ENCODE data around the gene CMTM7. TPM values are rescaled to one million over a fixed set of nuclear protein-coding genes. Genes with fewer than 3 reads are reported as not detected.

Gene CMTM7
- total and polyA plus RNA-seq, 7 experiments from 2014 or later, result 38.6 to 157 (median 53.0) TPM

DNA sequence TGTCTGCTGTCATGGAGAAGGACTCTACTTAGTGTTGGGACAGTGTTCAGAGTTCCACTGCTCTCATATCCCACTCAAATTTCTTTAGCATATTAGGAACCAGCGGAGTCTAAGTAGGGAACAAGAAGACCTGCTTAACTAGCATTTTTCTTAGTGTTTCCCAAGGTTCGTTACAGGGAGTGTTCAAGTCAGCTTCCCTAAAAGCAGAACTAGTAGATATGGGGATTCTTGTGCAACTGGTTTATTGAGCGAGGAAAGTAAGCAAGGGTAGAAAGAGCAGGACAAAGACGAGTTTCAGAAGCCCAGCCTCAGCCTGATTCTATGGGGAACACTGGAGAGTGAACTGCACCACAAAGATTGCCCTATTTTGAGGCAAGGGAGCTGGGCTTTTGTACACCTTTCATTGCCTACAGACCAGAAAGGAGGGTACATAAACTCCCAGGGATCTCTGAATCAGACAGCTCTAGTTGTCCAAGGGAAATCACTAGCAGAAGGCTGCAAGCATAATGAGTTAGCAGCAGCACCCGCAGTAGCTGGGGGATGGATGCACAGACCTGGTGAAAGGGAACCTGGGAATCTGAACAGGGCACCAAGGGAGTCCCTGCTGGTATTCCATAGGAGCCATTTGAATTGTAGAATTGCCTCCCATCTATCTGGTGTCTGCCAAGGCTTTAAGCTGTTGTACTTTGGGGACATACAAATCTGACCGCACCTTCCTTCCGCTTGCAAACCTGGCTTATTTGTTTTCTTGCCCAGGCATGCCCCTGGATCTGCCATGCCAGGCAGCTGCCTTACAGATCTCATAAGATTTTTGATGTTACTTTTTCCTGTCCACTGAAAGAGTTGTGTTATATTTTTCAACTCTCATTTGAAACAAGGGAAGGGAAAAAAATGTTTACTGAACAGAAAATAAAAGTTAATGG, 15.1 kb downstream of the CMTM7 start:
- peaks cover 0 to 47% (median 26%) of the 10 kb centered on the region in 5 donors for H3K36me3 Mint-ChIP-seq
- H3K4me1 Mint-ChIP-seq, result peaks cover 45 to 95% (median 88%) of the 10 kb centered on the region in 7 donors
- H3K27ac Mint-ChIP-seq, result peak overlapping the region in 8 of 9 donors; percentile 16 to 100 (median 74)
- H3K4me3 Mint-ChIP-seq, result peak overlapping the region in 7 of 10 donors; percentile 10 to 64 (median 26)
- ChIA-PET POLR2A (interaction anchor here (0.6 to 8.6 kb wide), 7 partner anchors 8 to 54 kb away, joined by 3 to 88 read pairs (median 3); no protein-coding TSS in a partner anchor), CTCF (interaction anchor here (0.6 to 1.7 kb wide), 3 partner anchors 32 to 79 kb away, joined by 3 to 11 read pairs (median 3); no protein-coding TSS in a partner anchor)
- no peaks in the 10 kb centered on the region for H3K9me3 ChIP-seq (ENCODE audit: control insufficient read depth in 2 of 3, low read length in 3 of 3)
- H3K27me3 ChIP-seq (ENCODE audit: control insufficient read depth in 2 of 2, insufficient read depth in 2 of 2, low read length in 2 of 2), result no peaks in the 10 kb centered on the region
- H3K4me1 ChIP-seq (ENCODE audit: control insufficient read depth in 2 of 2, insufficient read depth in 2 of 2, low read length in 2 of 2), result peaks cover 15 to 43% of the 10 kb centered on the region in 2 donors
- intact Hi-C loops (cut with micrococcal nuclease), result no loop called here
- H3K36me3 ChIP-seq (ENCODE audit: control insufficient read depth in 2 of 3, insufficient read depth in 3 of 3, low read length in 3 of 3), result no peaks in the 10 kb centered on the region
- no peaks in the 10 kb centered on the region for H3K27me3 Mint-ChIP-seq
- no peak overlapping the region for H3K27ac ChIP-seq (ENCODE audit: low read depth, low read length)
- peaks cover 0 to 2% (median 0%) of the 10 kb centered on the region in 11 donors for H3K9me3 Mint-ChIP-seq
- ATAC-seq, result peak; percentile 44
- peak in 1 of 9 donors; percentile 10 for DNase-seq
- no peak overlapping the region for H3K4me3 ChIP-seq (ENCODE audit: low read length)

DNA sequence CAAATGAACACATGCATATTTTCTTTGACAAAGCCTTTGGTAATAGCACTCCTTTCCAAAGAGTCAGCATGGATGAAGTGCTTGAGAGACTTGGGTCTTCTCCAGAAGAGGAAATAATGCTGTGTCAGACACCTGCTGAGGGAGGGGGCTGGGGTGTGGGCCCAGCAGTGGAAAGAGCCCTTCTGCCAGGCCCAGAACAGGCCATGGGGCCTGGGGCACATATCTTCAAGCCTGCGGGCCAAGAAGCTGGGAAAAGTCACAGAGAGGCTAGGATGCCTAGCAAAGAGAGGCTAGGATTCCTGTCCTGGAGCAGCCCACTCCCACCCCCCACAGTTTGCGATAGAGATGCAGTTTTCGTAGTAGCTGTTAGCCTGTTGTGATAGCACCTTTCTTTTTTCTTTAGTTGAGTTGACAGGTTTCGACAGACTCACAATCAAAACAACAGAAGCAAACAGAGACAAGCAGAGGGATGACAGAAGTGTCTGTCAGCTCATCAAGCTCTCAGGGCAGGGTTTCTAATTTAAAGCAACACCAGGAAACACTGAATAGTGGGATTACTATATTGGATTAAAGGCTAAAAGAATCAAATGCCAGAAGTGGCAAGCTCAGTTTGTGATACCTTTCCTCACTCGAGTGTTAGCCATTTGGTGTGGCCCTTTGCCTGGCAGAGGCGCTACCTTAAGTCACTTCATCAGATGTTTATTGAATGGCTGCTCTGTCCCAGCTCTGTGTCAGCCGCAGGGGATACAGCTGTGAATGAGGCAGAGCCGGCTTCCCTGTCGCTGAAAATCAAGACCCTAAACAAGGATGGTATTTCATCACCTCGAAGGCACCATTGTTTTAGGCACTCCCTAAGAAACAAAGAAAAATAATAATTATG, 19.0 kb downstream of the CMTM7 start:
- Mint-ChIP-seq H3K4me1 (peaks cover 45 to 95% (median 88%) of the 10 kb centered on the region in 7 donors), H3K36me3 (peaks cover 0 to 32% (median 24%) of the 10 kb centered on the region in 5 donors), H3K27ac (peak overlapping the region; percentile 33 to 98 (median 75)), H3K9me3 (peaks cover 0 to 4% (median 0%) of the 10 kb centered on the region in 11 donors), H3K27me3 (no peaks in the 10 kb centered on the region), H3K4me3 (peak overlapping the region in 1 of 10 donors; percentile 59)
- no peak overlapping the region for H3K4me3 ChIP-seq (ENCODE audit: low read length)
- DNase-seq (peak in 1 of 9 donors; percentile 4), ATAC-seq (no peak)
- intact Hi-C loops (cut with micrococcal nuclease), result loop anchor here in 1 of 2 donors (5.0 kb wide), 1 partner anchor 33 kb away; no protein-coding TSS in a partner anchor
- CTCF ChIA-PET, result interaction anchor here (1.2 to 2.2 kb wide), 5 partner anchors 10 to 59 kb away, joined by 3 to 14 read pairs (median 4); no protein-coding TSS in a partner anchor
- H3K27me3 ChIP-seq (ENCODE audit: control insufficient read depth in 2 of 2, insufficient read depth in 2 of 2, low read length in 2 of 2), result no peaks in the 10 kb centered on the region
- H3K36me3 ChIP-seq (ENCODE audit: control insufficient read depth in 2 of 3, insufficient read depth in 3 of 3, low read length in 3 of 3), result no peaks in the 10 kb centered on the region
- peak overlapping the region; percentile 44 for H3K27ac ChIP-seq (ENCODE audit: low read depth, low read length)
- POLR2A ChIA-PET, result interaction anchor here (1.3 to 22.8 kb wide), 4 partner anchors 10 to 47 kb away, joined by 4 to 304 read pairs (median 66); no protein-coding TSS in a partner anchor
- no peaks in the 10 kb centered on the region for H3K9me3 ChIP-seq (ENCODE audit: control insufficient read depth in 2 of 3, low read length in 3 of 3)
- peaks cover 17 to 43% of the 10 kb centered on the region in 2 donors for H3K4me1 ChIP-seq (ENCODE audit: control insufficient read depth in 2 of 2, insufficient read depth in 2 of 2, low read length in 2 of 2)

DNA sequence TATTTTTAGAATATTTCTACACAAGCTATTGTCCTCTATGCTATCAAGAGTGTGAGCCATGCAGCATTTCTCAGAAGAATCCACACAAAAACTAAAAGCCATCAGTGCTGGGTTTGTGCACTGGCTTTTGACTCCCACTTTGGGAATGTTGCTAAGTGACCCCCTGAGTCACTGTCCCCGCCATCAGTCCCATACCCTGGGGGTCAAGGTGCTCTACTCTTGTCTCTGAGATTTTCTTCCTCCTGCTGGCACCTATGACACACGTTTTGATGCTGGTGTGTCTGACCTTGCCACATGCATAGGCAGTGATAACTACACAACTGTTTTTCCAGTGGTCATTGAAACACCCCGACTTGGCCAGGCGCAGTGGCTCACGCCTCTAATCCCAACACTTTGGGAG, 19.8 kb downstream of the CMTM7 start:
- no peak for ATAC-seq
- no peaks in the 10 kb centered on the region for H3K27me3 ChIP-seq (ENCODE audit: control insufficient read depth in 2 of 2, insufficient read depth in 2 of 2, low read length in 2 of 2)
- Mint-ChIP-seq H3K36me3 (peaks cover 0 to 29% (median 19%) of the 10 kb centered on the region in 5 donors), H3K9me3 (peaks cover 0 to 4% (median 0%) of the 10 kb centered on the region in 11 donors), H3K4me3 (no peak overlapping the region), H3K27me3 (no peaks in the 10 kb centered on the region), H3K27ac (peak overlapping the region in 8 of 9 donors; percentile 21 to 98 (median 54)), H3K4me1 (peaks cover 49 to 95% (median 87%) of the 10 kb centered on the region in 7 donors)
- H3K27ac ChIP-seq (ENCODE audit: low read depth, low read length), result no peak overlapping the region
- ChIA-PET POLR2A (interaction anchor here (8.8 to 22.8 kb wide), 2 partner anchors 13 to 47 kb away, joined by 128 to 304 read pairs; no protein-coding TSS in a partner anchor), CTCF (interaction anchor here (1.2 to 2.2 kb wide), 5 partner anchors 9 to 58 kb away, joined by 3 to 14 read pairs (median 5); no protein-coding TSS in a partner anchor)
- no peaks in the 10 kb centered on the region for H3K9me3 ChIP-seq (ENCODE audit: control insufficient read depth in 2 of 3, low read length in 3 of 3)
- intact Hi-C loops (cut with micrococcal nuclease), result loop anchor here in 1 of 2 donors (5.0 kb wide), 1 partner anchor 34 kb away; no protein-coding TSS in a partner anchor
- no peaks in the 10 kb centered on the region for H3K36me3 ChIP-seq (ENCODE audit: control insufficient read depth in 2 of 3, insufficient read depth in 3 of 3, low read length in 3 of 3)
- DNase-seq, result no peak
- H3K4me1 ChIP-seq (ENCODE audit: control insufficient read depth in 2 of 2, insufficient read depth in 2 of 2, low read length in 2 of 2), result peaks cover 17 to 43% of the 10 kb centered on the region in 2 donors
- no peak overlapping the region for H3K4me3 ChIP-seq (ENCODE audit: low read length)

DNA sequence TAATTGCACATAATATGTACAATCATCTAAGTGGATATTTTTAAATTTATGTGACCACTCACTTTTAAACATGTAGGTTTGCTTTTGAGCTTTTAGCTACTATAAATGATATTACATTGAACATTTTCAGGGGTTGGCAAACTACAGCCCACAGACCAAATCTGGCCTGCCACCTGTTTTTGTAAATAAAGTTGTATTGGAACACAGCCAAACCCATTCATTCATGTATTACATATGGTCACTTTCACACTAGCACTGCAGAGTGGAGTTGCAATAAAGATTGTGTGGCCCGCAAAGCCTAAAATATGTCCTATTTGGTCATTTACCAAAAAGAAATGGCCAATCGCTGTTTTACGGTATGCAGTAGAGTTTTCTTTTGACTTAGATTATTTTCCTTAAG, 21.2 kb downstream of the CMTM7 start:
- DNase-seq (no peak), ATAC-seq (no peak)
- no peaks in the 10 kb centered on the region for H3K9me3 ChIP-seq (ENCODE audit: control insufficient read depth in 2 of 3, low read length in 3 of 3)
- Mint-ChIP-seq H3K36me3 (peaks cover 0 to 26% (median 17%) of the 10 kb centered on the region in 5 donors), H3K4me1 (peaks cover 48 to 95% (median 87%) of the 10 kb centered on the region in 7 donors), H3K9me3 (peaks cover 0 to 4% (median 0%) of the 10 kb centered on the region in 11 donors), H3K4me3 (no peak overlapping the region), H3K27me3 (no peaks in the 10 kb centered on the region), H3K27ac (peak overlapping the region in 8 of 9 donors; percentile 93 to 99 (median 98))
- no peaks in the 10 kb centered on the region for H3K36me3 ChIP-seq (ENCODE audit: control insufficient read depth in 2 of 3, insufficient read depth in 3 of 3, low read length in 3 of 3)
- ChIA-PET POLR2A (interaction anchor here (0.6 to 22.8 kb wide), 9 partner anchors 10 to 55 kb away, joined by 3 to 304 read pairs (median 3); no protein-coding TSS in a partner anchor), CTCF (interaction anchor here (0.7 to 3.6 kb wide), 7 partner anchors 8 to 98 kb away, joined by 3 to 23 read pairs (median 8); no protein-coding TSS in a partner anchor)
- H3K4me3 ChIP-seq (ENCODE audit: low read length), result no peak overlapping the region
- no peak overlapping the region for H3K27ac ChIP-seq (ENCODE audit: low read depth, low read length)
- H3K27me3 ChIP-seq (ENCODE audit: control insufficient read depth in 2 of 2, insufficient read depth in 2 of 2, low read length in 2 of 2), result no peaks in the 10 kb centered on the region
- intact Hi-C loops (cut with micrococcal nuclease), result loop anchor here in 1 of 2 donors (5.0 kb wide), 1 partner anchor 36 kb away; no protein-coding TSS in a partner anchor
- peaks cover 17 to 51% of the 10 kb centered on the region in 2 donors for H3K4me1 ChIP-seq (ENCODE audit: control insufficient read depth in 2 of 2, insufficient read depth in 2 of 2, low read length in 2 of 2)

DNA sequence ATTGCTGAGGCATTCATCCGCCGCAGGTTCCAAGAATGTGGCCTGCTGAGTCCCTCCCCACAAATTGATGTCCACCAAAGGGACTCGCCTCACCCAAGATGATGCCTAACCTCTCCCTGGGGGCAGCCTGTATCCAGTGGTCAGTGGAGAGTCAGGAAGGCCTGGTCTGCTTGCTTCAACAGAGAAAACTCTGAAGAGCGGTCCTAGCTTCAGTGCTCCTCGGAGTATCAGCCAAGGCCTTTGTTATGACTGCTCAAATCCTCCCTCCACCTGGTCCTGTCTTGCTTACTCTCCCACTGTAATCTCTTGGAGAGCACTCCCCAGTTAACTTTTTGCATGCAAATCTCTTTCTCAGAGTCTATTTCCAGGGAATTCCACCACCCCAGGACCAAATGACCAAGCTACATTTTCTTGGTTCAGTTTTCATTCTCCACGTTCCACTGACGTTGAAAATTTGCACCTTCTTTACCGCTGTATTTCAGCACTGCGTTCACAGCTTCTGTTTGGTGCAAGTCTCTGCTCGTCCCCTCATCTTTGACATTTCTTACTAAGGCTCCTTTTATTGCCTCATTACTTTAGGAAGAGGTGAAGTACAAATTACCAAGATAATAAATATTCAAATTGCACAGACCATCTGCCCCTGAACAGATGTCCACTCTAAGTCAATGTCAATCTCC, 22.3 kb downstream of the CMTM7 start:
- intact Hi-C loops (cut with micrococcal nuclease), result loop anchor here (1.0 to 5.0 kb wide), 7 partner anchors 10 to 46 kb away; no protein-coding TSS in a partner anchor
- Mint-ChIP-seq H3K4me1 (peaks cover 49 to 96% (median 89%) of the 10 kb centered on the region in 7 donors), H3K36me3 (peaks cover 0 to 31% (median 12%) of the 10 kb centered on the region in 5 donors), H3K27me3 (no peaks in the 10 kb centered on the region), H3K9me3 (peaks cover 0 to 1% (median 0%) of the 10 kb centered on the region in 11 donors), H3K27ac (peak overlapping the region; percentile 93 to 99 (median 98)), H3K4me3 (peak overlapping the region; percentile 56 to 78 (median 68))
- Histone ChIP-seq H3K36me3 (ENCODE audit: control insufficient read depth in 2 of 3, insufficient read depth in 3 of 3, low read length in 3 of 3) (no peaks in the 10 kb centered on the region), H3K4me3 (ENCODE audit: low read length) (no peak overlapping the region), H3K27me3 (ENCODE audit: control insufficient read depth in 2 of 2, insufficient read depth in 2 of 2, low read length in 2 of 2) (no peaks in the 10 kb centered on the region), H3K4me1 (ENCODE audit: control insufficient read depth in 2 of 2, insufficient read depth in 2 of 2, low read length in 2 of 2) (peaks cover 17 to 58% of the 10 kb centered on the region in 2 donors), H3K9me3 (ENCODE audit: control insufficient read depth in 2 of 3, low read length in 3 of 3) (no peaks in the 10 kb centered on the region), H3K27ac (ENCODE audit: low read depth, low read length) (peak overlapping the region; percentile 81)
- ATAC-seq, result peak; percentile 10
- ChIA-PET POLR2A (interaction anchor here (0.5 to 22.8 kb wide), 12 partner anchors 7 to 56 kb away, joined by 3 to 304 read pairs (median 5); no protein-coding TSS in a partner anchor), CTCF (interaction anchor here (0.8 to 3.6 kb wide), 12 partner anchors 9 to 236 kb away, joined by 3 to 23 read pairs (median 6); no protein-coding TSS in a partner anchor)
- no peak for DNase-seq

All from naive thymus-derived CD4-positive, alpha-beta T cell (primary cell).